HG03103 (cell line): Measurements from ENCODE around the gene NCAPG.

ENCODE experiments used
- ATAC-seq: cut with Tn5 transposase; IDR thresholded peaks from one replicate; pipeline ENCODE4 v1.9.1; 2021; ENCODE audit warnings: low read depth; ENCODE audit not compliant: unreplicated experiment

NCAPG gene

GRCh38 chr4:17810260-17811077 is at the start of gene NCAPG, which contains the start of gene DCAF16:
TSS of gene NCAPG (plus strand) at chr4:17810979. CDS start at chr4:17811078, 99 bp downstream.
TSS of gene DCAF16 (minus strand) at chr4:17810757. CDS start at chr4:17804141, 6,616 bp downstream.
- ATAC-seq = peak; percentile 85

- ATAC-seq = no peak
These were observed 49.7 kb upstream of the NCAPG start for GRCh38 chr4:17761062-17761461.

- no peak for ATAC-seq
These were observed 48.1 kb upstream of the NCAPG start for GRCh38 chr4:17762726-17763125.

GRCh38 chr4:17763416-17763815 is 47.4 kb upstream of the NCAPG start:
- ATAC-seq = no peak

- no peak for ATAC-seq
These were observed 46.8 kb upstream of the NCAPG start for GRCh38 chr4:17763931-17764330.

- no peak for ATAC-seq
These were observed 45.1 kb upstream of the NCAPG start for GRCh38 chr4:17765514-17766286.

GRCh38 chr4:17766826-17767458 is 43.8 kb upstream of the NCAPG start:
- no peak for ATAC-seq

GRCh38 chr4:17769406-17770174 is 41.2 kb upstream of the NCAPG start:
- ATAC-seq = no peak

GRCh38 chr4:17770845-17771244 is 39.9 kb upstream of the NCAPG start:
- no peak for ATAC-seq

- ATAC-seq = no peak
These were observed 39.4 kb upstream of the NCAPG start for GRCh38 chr4:17771284-17771908.

- no peak for ATAC-seq
These were observed 37.6 kb upstream of the NCAPG start for GRCh38 chr4:17773135-17773698.

- ATAC-seq = no peak
These were observed 32.3 kb upstream of the NCAPG start for GRCh38 chr4:17778431-17778830.

GRCh38 chr4:17780501-17781299 is 30.1 kb upstream of the NCAPG start:
- ATAC-seq = no peak

- ATAC-seq = no peak
These were observed 29.2 kb upstream of the NCAPG start, which contains the start of gene FAM184B for GRCh38 chr4:17781300-17782287. TSS of gene FAM184B (minus strand) at chr4:17781621. CDS start at chr4:17781299, 322 bp downstream.

GRCh38 chr4:17785858-17786257 is 24.9 kb upstream of the NCAPG start:
- no peak for ATAC-seq

GRCh38 chr4:17786567-17786966 is 24.2 kb upstream of the NCAPG start:
- ATAC-seq = no peak

- no peak for ATAC-seq
These were observed 23.5 kb upstream of the NCAPG start for GRCh38 chr4:17787315-17787714.

GRCh38 chr4:17788956-17789355 is 21.8 kb upstream of the NCAPG start:
- no peak for ATAC-seq
